Esophagus squamous epithelium (tissue), 4 donors: Measurements from ENCODE around the gene RRAD.

Experiments used
- POLR2A ChIP-seq, 4 donors: fragments of 450-650 bp; IDR thresholded peaks; one replicate each; pipeline ENCODE4 v1.6.1; 2017; ENCODE audit warnings: antibody characterized with exemption in 4 of 4, mild to moderate bottlenecking in 4 of 4, moderate library complexity in 3 of 4
- TF ChIP-seq, protein P1 (sequence below), 6 experiments: fragments of 450-650 bp in 4 of 6; fragments of 200-600 bp in 2 of 6; sonication (generic) in 2 of 6; IDR thresholded peaks; one replicate each; pipeline ENCODE4 v1.5.1; 2016 to 2019; ENCODE audit warnings: antibody characterized with exemption in 6 of 6, mild to moderate bottlenecking in 4 of 6, moderate library complexity in 4 of 6

DNA sequence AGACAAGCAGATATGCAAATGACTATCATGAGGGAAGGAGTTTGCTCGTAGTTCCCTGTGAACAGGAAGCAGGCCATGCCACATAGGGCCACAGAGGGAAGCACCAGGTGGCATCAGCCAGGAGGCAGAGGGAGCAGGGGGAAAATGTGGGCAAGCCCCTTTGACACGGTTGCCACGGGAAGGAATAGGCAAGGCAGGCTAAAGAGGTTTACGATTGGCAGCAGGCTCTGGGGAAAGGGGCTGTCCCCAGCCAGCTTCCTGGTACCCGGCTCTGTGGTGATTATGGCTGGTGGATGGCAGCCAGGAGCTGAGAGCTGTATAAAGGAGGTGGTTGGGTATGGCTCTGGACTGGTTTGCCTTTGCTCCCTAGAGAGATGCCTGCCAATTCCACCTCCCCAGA, 36.6 kb upstream of the RRAD start:
- TF ChIP-seq, protein P1, sequence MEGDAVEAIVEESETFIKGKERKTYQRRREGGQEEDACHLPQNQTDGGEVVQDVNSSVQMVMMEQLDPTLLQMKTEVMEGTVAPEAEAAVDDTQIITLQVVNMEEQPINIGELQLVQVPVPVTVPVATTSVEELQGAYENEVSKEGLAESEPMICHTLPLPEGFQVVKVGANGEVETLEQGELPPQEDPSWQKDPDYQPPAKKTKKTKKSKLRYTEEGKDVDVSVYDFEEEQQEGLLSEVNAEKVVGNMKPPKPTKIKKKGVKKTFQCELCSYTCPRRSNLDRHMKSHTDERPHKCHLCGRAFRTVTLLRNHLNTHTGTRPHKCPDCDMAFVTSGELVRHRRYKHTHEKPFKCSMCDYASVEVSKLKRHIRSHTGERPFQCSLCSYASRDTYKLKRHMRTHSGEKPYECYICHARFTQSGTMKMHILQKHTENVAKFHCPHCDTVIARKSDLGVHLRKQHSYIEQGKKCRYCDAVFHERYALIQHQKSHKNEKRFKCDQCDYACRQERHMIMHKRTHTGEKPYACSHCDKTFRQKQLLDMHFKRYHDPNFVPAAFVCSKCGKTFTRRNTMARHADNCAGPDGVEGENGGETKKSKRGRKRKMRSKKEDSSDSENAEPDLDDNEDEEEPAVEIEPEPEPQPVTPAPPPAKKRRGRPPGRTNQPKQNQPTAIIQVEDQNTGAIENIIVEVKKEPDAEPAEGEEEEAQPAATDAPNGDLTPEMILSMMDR (IDR thresholded peaks at IDR 0.05) = no peak
- TF ChIP-seq POLR2A (IDR thresholded peaks at IDR 0.05) = no peak
